ENCODE data around the gene SCFD2.
"Not testable (repeated sequence)": the region's sequence is repeated elsewhere in the genome, so short reads cannot be mapped to it uniquely, and the experiment has no call there.

The SCFD2 gene

GRCh38 chr4:53005808-53006207 lies 360.1 kb downstream of the SCFD2 start:
- DNase-seq = no peak

DNA sequence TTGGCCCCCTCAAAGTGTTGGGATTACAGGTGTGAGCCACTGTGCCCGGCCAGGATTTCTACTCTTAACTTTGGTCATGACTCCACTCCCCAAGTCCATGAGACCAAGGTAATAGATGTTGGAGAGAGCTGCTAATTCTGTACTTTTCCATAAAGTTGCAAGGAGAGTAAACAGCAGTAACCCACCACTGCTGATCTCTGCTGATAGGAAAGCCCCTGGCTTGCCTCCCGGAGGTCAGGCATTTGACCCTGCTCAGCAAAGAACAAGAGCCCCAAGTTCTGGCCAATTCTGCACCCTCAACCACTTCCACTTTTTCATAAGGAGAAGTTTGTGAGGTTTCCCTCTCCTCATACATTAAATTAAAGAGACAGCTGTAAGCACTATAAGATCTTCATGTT lies 360.7 kb downstream of the SCFD2 start:
- no peak for DNase-seq

GRCh38 chr4:53004497-53005148 lies 361.2 kb downstream of the SCFD2 start:
- no peak for DNase-seq

GRCh38 chr4:53003959-53004358 lies 361.9 kb downstream of the SCFD2 start:
- DNase-seq = no peak

GRCh38 chr4:53000560-53000959 lies 365.3 kb downstream of the SCFD2 start:
- DNase-seq = no peak

- no peak for DNase-seq
Observed at GRCh38 chr4:52999626-53000025, 366.2 kb downstream of the SCFD2 start.

DNA sequence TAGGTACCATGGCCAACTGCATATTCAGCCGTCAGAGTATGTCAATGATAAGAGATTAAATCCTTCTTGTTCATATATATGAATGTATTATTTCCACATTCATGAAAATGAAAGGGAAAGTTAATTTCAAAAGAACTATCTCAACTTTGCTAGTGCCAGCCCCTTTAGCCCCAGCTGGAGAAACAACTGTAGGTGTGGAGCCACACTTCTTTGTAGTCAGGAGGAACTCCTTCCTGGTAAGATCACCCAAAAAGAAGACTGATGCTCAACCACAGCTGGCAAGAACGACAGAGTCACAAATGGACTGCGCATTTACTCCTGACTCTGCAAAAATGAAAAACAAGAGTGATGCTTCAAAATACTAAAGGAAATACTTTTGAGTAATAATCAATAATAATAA lies 367.4 kb downstream of the SCFD2 start:
- DNase-seq = no peak

GRCh38 chr4:52997132-52997416 lies 368.8 kb downstream of the SCFD2 start:
- DNase-seq = no peak

DNA sequence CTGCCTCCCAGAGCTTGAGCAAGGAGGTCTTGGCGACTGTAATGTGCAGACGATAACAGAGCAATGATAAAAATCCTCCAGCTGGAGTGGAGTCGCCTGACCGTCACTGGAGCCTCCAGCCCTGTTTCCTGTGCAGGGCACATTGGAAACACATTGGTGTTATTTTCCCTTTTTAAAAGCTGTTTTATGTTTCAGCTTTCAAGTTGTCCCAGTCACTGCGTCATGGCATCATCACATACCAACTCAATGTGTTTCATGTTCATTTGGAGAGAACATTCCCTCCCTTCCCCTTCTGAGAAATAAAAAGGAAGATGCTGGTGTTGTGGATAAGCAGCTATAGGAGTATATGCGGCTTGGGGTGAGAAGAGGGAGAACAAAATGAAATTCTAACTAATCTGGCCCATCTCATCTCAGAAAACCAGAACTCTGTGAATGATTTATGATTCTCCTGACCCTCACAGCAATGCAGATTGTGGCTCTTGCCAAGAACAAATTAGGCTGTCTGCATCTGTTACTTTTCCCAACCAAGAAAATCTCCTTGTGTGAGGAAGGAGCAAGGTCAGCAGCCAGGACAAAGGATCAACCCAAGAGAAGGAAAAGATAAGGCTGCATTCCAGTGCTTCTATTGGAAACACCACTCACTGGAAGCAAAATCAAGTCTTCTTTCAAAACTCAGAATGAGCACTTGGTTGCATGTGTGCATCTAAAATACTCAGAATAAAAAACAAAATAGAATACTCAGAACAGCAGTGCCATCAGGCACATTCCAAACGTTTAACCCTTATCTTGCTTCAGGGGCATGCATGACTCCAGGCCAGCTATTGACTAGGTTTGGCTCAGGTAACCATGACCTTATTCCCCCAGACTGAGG lies 369.4 kb downstream of the SCFD2 start:
- DNase-seq = no peak

DNA sequence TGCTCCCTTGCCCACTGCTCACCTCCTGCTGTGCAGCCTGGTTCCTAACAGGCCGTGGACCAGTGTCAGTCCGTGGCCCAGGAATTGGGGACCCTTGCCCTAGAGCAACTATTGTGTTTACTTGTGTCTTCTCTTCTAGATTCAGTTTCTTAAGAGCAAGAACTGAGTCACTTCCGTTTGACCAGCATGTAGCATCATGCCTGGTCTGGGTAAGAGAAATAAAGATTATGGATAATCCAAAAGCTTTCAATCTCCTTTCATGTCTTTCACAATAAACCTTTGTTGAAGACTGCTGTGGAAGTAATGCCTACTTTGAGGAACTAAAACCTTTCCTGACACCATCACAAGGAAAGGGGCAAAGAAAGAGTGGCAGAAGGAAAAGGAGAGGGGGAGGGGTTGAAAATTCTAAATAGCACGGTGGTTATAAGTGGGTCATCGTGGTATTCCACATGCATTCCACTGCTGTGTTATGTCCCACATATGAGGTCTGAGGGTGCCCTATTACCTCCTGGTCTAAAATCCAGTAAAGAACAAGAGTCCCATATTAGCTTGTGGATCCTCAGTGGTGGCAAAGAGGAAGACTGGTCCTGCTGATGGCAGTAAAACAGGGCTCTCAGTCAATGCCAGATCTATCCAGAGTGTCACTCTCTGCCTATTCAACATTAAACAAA lies 370.4 kb downstream of the SCFD2 start:
- DNase-seq = no peak

- DNase-seq = no peak
Observed at GRCh38 chr4:52994567-52994966, 371.3 kb downstream of the SCFD2 start.

DNA sequence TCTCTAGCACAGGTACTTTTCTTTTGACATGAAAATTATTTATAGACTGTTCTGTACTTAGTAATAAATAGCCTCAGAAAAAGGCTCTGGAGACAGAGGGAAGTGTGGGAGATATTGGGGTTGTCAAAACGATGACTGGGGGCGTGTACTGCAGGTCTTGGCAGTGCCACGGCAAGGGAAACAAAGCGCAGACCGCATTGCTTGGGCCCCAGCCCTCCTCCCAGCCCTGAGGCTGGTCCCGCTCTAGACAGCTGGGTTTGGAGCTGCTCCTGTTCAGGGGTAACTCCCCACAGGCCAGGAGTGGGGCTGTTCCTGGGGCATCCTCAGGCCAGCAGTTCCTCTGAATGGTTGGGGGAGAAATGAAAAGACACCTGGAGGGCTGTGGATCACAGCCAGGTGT lies 372.1 kb downstream of the SCFD2 start:
- DNase-seq = no peak

- not testable (repeated sequence) for DNase-seq
Observed at GRCh38 chr4:52992551-52992950, 373.3 kb downstream of the SCFD2 start.

DNA sequence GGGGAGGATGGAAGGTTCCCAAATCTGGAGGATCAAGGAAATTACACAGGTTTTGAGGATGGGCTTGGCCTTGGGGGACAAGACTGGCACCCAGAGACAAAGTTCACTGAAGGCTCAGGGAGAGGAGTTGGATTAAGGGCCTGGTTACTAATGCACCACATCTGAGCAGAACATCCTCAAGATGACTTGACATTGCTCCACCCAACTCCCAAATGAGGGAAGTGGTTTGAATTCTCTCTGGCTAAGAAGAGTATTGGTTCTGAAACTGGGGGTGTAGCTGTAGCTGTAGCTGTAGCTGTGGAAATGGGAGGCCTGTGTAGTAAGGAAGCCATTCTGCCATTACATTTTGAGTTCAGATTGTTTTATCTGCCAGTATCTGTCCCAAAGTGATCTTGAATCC lies 374.4 kb downstream of the SCFD2 start:
- no peak for DNase-seq

GRCh38 chr4:52990706-52991105 lies 375.2 kb downstream of the SCFD2 start:
- DNase-seq = no peak

- DNase-seq = no peak
Observed at GRCh38 chr4:52989865-52990264, 376.0 kb downstream of the SCFD2 start.

DNA sequence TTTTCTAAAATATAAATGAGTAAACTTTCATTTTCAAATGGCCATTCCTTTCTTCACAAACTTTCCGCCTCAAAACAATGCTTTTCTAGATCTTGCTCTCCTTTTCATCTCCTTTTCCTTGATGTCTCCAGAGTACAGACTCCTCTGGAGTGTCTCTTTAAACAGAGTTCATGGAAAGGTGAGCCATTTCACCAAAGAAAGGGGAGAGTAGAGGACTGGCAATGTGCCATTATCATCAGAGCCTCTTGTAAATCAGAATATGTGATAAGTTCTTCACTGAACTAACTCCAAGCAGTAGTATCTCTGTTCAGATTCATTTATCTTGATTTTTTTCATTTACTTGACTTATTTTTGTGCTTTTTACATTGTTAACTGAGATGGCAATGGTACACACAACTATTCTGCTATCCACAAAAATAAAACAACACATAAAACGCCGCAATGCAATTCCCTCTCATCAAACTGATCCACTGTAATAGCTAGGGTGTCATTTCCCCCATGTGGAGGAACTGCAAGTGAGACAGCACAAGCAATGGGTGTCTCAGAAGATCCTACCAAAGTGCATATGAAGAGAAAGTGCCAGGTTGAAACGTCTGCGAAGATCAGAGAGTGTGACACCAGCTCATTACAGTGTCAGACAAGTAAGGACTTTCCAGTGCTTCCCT lies 378.3 kb downstream of the SCFD2 start:
- no peak for DNase-seq

DNA sequence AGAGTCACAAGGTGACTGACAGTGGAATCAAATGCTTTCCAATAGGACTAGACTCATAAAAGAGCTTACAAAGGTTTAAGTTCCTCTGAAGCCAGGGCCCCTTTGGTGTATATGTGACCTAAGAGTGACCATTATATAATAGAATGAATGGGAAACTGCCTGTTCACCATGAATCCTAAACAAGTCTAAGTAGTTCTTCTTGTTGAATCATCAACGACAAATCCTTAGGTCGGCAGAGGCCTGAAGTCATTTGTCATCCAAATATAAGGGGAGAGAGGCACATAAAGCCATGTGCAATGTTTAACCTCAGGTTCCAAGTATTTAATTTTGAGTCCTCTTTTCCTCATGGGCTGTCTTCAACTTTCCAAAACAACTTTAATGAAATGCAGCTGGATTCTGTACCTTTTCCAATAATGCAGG lies 381.4 kb downstream of the SCFD2 start:
- no peak for DNase-seq

DNA sequence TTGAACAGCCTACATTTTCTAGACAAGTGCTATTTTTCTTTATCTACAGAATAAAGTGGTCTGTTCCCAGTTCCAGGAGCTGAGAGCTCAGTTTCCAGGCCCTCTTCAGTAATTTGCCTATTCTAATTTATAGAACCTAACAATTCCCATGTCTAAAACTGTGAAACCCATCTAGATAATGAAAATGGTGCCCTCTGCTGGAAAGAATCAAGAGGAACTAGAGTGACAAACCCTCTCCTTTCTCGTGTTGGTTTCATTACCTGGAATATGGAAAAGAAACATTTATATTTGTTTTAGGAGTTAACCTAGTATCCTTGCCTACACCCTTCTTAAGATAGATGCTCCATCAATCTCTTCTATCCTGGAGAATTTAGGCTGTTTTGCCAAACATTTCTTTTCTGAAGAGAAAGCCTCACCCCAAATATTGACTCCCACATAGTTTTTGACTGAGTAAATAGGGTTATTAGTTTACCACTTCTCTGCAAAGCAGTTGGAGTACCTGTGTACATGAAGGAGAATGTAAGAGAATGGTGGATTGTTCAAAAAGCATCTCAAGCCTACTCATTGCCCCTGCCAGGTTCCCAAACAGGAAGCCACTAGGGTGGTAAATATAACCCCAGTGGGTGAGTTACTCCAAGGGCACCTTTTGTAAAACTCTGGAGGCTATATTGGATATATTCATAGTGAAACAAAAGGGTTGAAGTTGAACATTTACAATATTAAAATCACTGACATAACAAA lies 382.1 kb downstream of the SCFD2 start:
- DNase-seq = peak; percentile 73

- no peak for DNase-seq
Observed at GRCh38 chr4:52982946-52983340, 382.9 kb downstream of the SCFD2 start.

GRCh38 chr4:52982255-52982945 lies 383.5 kb downstream of the SCFD2 start:
- peak; percentile 81 for DNase-seq
